WTC11 (cell line): Measurements from ENCODE around the gene SEMA7A. TPM values are rescaled to one million over a fixed set of nuclear protein-coding genes. Genes with fewer than 3 reads are reported as not detected.

Experiments
- ATAC-seq: fragments of 200-7000 bp; cut with Tn5 transposase; 2 replicates; pipeline ENCODE4 v1.10.0; 2021; ENCODE audit warnings: mild to moderate bottlenecking, moderate library complexity
- CTCF ChIA-PET: fragments of 300-600 bp; sonication (Branson Sonifier 250); formaldehyde crosslinking; loops from one replicate; lab custom pipeline; 2021; ENCODE audit warnings: antibody characterized with exemption; lab: Charles Lee
- POLR2A ChIA-PET: fragments of 350-600 bp; sonication (Branson Sonifier 250); formaldehyde crosslinking; loops from one replicate; lab custom pipeline; 2021; ENCODE audit warnings: antibody characterized with exemption; lab: Charles Lee
- DNase-seq: peaks from one replicate; pipeline ENCODE4 v3.0.0; 2021; ENCODE audit warnings: low spot score
- H3K27ac Mint-ChIP-seq: 2 replicates; pipeline ENCODE4 v1.8.0; 2021; ENCODE audit warnings: mixed read lengths
- H3K27me3 Mint-ChIP-seq: 2 replicates; pipeline ENCODE4 v1.8.0; 2021; ENCODE audit warnings: low read depth, mild to moderate bottlenecking, moderate library complexity, mixed read lengths
- H3K36me3 Mint-ChIP-seq: 2 replicates; pipeline ENCODE4 v1.8.0; 2021; ENCODE audit warnings: mixed read lengths
- H3K4me1 Mint-ChIP-seq: 2 replicates; pipeline ENCODE4 v1.8.0; 2022; ENCODE audit warnings: mixed read lengths
- H3K4me3 Mint-ChIP-seq: 2 replicates; pipeline ENCODE4 v1.8.0; 2021; ENCODE audit warnings: mild to moderate bottlenecking, moderate library complexity, mixed read lengths
- H3K9me3 Mint-ChIP-seq: 2 replicates; pipeline ENCODE4 v1.8.0; 2021; ENCODE audit warnings: mixed read lengths
- ARID4B ChIP-seq: sonication (generic); formaldehyde crosslinking; IDR thresholded peaks from 2 replicates; pipeline ENCODE4 v1.8.0; 2023; ENCODE audit warnings: missing genetic modification reagents, mild to moderate bottlenecking, borderline replicate concordance
- ATF1 ChIP-seq: sonication (generic); formaldehyde crosslinking; IDR thresholded peaks from 2 replicates; pipeline ENCODE4 v1.8.1; 2023; ENCODE audit warnings: mild to moderate bottlenecking, moderate library complexity, missing genetic modification reagents
- CDX4 ChIP-seq: fragments of 250-450 bp; sonication (Bioruptor Pico); IDR thresholded peaks from 2 replicates; pipeline ENCODE4 v1.9.0; 2021; ENCODE audit warnings: moderate library complexity, mild to moderate bottlenecking, inconsistent platforms, borderline replicate concordance
- CREB1 ChIP-seq: sonication (generic); formaldehyde crosslinking; IDR thresholded peaks from 2 replicates; pipeline ENCODE4 v1.8.0; 2023; ENCODE audit warnings: mild to moderate bottlenecking, missing genetic modification reagents
- ERG ChIP-seq: fragments of 250-450 bp; sonication (Bioruptor Pico); IDR thresholded peaks from 2 replicates; pipeline ENCODE4 v1.8.0; 2021; ENCODE audit warnings: mild to moderate bottlenecking
- GABPB1 ChIP-seq: sonication (generic); formaldehyde crosslinking; IDR thresholded peaks from 2 replicates; pipeline ENCODE4 v1.8.1; 2023; ENCODE audit warnings: mild to moderate bottlenecking, missing genetic modification reagents
- GTF2I ChIP-seq: fragments of 250-450 bp; sonication (Bioruptor Pico); conservative IDR thresholded peaks from 2 replicates; pipeline ENCODE4 v1.4.0; 2021; ENCODE audit warnings: mild to moderate bottlenecking
- IRF2 ChIP-seq: sonication (generic); formaldehyde crosslinking; IDR thresholded peaks from 2 replicates; pipeline ENCODE4 v1.8.0; 2022; ENCODE audit warnings: low read depth, missing genetic modification reagents, borderline replicate concordance
- SMAD3 ChIP-seq: sonication (generic); formaldehyde crosslinking; IDR thresholded peaks from 2 replicates; pipeline ENCODE4 v1.8.0; 2022; ENCODE audit warnings: missing genetic modification reagents, mild to moderate bottlenecking, borderline replicate concordance
- ZNF416 ChIP-seq: fragments of 250-450 bp; sonication (Bioruptor Pico); IDR thresholded peaks from 2 replicates; pipeline ENCODE4 v1.9.0; 2021; ENCODE audit warnings: mild to moderate bottlenecking, inconsistent platforms
- ZNF423 ChIP-seq: fragments of 250-450 bp; sonication (Bioruptor Pico); IDR thresholded peaks from 2 replicates; pipeline ENCODE4 v2.1.2; 2022; ENCODE audit warnings: mild to moderate bottlenecking, moderate library complexity
- ZNF512 ChIP-seq: sonication (generic); formaldehyde crosslinking; IDR thresholded peaks from 2 replicates; pipeline ENCODE4 v1.8.1; 2022; ENCODE audit warnings: missing genetic modification reagents, borderline replicate concordance
- ZNF671 ChIP-seq: fragments of 250-450 bp; sonication (Bioruptor Pico); IDR thresholded peaks from 2 replicates; pipeline ENCODE4 v1.8.0; 2021; ENCODE audit warnings: mild to moderate bottlenecking
- total RNA-seq: library from RNA; stranded (reverse); gene quantifications from 3 replicates; pipeline ENCODE4 v1.2.3, GENCODE V29; 2021
- TF ChIP-seq, protein P1 (sequence below): fragments of 250-450 bp; sonication (Bioruptor Pico); IDR thresholded peaks from 2 replicates; pipeline ENCODE4 v1.9.0; 2021; ENCODE audit warnings: mild to moderate bottlenecking, borderline replicate concordance
- TF ChIP-seq, protein P2 (sequence below): sonication (generic); formaldehyde crosslinking; IDR thresholded peaks from 2 replicates; pipeline ENCODE4 v1.8.1; 2023; ENCODE audit warnings: mild to moderate bottlenecking, missing genetic modification reagents, moderate library complexity
- TF ChIP-seq, protein P3 (sequence below): sonication (generic); formaldehyde crosslinking; conservative IDR thresholded peaks from 2 replicates; pipeline ENCODE4 v1.8.1; 2022; ENCODE audit warnings: mild to moderate bottlenecking, missing genetic modification reagents

SEMA7A gene
- total RNA-seq, 1 experiment from 2014 or later, result 17.9 TPM

- Mint-ChIP-seq H3K36me3 (no peaks in the 10 kb centered on the region), H3K4me1 (peaks cover 16% of the 10 kb centered on the region), H3K27me3 (no peaks in the 10 kb centered on the region; the same call in 1 of the 2 replicates), H3K4me3 (no peak overlapping the region), H3K9me3 (no peaks in the 10 kb centered on the region), H3K27ac (no peak overlapping the region)
- ATAC-seq, result no peak
- ChIA-PET CTCF (interaction anchor here (0.6 to 1.3 kb wide), 3 partner anchors 9 to 1108 kb away, joined by 3 to 5 read pairs (median 3); no protein-coding TSS in a partner anchor), POLR2A (no interaction called here)
- no peak for DNase-seq
- TF ChIP-seq ZNF423 (no peak), ERG (no peak), ARID4B (CRISPR knock-in tag) (no peak), GABPB1 (no peak), IRF2 (CRISPR knock-in tag) (no peak), GTF2I (CRISPR knock-in tag) (no peak), ZNF416 (no peak), CREB1 (CRISPR knock-in tag) (no peak), SMAD3 (CRISPR knock-in tag) (no peak), ATF1 (CRISPR knock-in tag) (no peak), CDX4 (CRISPR knock-in tag) (no peak), ZNF671 (CRISPR knock-in tag) (no peak), ZNF512 (no peak)
- TF ChIP-seq, protein P1, sequence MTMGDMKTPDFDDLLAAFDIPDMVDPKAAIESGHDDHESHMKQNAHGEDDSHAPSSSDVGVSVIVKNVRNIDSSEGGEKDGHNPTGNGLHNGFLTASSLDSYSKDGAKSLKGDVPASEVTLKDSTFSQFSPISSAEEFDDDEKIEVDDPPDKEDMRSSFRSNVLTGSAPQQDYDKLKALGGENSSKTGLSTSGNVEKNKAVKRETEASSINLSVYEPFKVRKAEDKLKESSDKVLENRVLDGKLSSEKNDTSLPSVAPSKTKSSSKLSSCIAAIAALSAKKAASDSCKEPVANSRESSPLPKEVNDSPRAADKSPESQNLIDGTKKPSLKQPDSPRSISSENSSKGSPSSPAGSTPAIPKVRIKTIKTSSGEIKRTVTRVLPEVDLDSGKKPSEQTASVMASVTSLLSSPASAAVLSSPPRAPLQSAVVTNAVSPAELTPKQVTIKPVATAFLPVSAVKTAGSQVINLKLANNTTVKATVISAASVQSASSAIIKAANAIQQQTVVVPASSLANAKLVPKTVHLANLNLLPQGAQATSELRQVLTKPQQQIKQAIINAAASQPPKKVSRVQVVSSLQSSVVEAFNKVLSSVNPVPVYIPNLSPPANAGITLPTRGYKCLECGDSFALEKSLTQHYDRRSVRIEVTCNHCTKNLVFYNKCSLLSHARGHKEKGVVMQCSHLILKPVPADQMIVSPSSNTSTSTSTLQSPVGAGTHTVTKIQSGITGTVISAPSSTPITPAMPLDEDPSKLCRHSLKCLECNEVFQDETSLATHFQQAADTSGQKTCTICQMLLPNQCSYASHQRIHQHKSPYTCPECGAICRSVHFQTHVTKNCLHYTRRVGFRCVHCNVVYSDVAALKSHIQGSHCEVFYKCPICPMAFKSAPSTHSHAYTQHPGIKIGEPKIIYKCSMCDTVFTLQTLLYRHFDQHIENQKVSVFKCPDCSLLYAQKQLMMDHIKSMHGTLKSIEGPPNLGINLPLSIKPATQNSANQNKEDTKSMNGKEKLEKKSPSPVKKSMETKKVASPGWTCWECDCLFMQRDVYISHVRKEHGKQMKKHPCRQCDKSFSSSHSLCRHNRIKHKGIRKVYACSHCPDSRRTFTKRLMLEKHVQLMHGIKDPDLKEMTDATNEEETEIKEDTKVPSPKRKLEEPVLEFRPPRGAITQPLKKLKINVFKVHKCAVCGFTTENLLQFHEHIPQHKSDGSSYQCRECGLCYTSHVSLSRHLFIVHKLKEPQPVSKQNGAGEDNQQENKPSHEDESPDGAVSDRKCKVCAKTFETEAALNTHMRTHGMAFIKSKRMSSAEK, result no peak
- TF ChIP-seq, protein P2, sequence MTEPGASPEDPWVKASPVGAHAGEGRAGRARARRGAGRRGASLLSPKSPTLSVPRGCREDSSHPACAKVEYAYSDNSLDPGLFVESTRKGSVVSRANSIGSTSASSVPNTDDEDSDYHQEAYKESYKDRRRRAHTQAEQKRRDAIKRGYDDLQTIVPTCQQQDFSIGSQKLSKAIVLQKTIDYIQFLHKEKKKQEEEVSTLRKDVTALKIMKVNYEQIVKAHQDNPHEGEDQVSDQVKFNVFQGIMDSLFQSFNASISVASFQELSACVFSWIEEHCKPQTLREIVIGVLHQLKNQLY (CRISPR knock-in tag), result no peak
- TF ChIP-seq, protein P3, sequence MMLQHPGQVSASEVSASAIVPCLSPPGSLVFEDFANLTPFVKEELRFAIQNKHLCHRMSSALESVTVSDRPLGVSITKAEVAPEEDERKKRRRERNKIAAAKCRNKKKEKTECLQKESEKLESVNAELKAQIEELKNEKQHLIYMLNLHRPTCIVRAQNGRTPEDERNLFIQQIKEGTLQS (CRISPR knock-in tag), result no peak
These were observed 33.4 kb downstream of the SEMA7A start for GRCh38 chr15:74400313-74400860.
